SW480 (cell line): ENCODE results near the gene GRID1.
A peak's percentile ranks its signal among the peaks of the same experiment; 100 is the strongest.
"Not testable (repeated sequence)": the region's sequence is repeated elsewhere in the genome, so short reads cannot be mapped to it uniquely, and the experiment has no call there.

Experiments
- DNase-seq: peaks from one replicate; pipeline ENCODE4 v3.0.0-alpha.2; 2016; ENCODE audit warnings: low spot score

The GRID1 gene

DNA sequence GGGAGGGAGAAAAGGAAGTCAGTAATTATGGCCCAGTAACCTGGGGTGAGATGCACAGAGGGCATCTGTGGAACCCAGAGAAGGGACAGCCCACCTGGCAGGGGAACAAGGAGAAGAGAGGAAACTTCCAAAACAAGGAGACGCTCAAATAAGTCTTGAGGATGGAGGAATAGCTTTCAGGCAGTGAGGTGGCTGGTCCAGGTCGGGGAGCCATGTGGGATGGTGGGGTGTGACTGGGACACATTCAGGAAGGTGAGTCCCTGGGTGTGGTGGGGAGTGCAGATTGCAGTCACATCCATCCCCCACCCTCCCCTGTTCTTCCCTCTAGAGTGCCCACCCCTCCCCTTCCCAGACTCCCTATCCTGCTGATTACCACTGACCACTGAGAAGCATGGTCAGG, 175.4 kb downstream of the GRID1 start:
- DNase-seq, result no peak

DNA sequence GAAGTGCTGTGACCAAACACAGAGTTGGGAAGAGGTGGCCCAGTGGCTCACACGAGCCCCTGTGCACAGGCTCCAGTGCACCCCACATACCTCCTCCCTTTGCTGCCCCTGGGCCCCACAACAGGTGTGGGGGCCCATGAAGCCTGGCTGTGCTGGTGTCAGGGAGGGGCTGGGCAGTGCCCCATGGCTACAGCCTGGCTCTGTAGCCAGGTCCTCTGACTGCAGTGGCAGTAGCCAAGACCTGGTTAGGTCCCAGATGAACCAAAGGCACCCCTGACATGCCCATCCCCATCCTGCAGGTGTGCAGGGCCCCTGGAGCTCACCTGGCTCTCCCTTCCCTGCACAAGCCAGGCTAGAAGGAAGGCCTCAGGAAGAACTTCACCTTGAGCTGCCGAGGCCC, 176.3 kb downstream of the GRID1 start:
- DNase-seq, result no peak

DNA sequence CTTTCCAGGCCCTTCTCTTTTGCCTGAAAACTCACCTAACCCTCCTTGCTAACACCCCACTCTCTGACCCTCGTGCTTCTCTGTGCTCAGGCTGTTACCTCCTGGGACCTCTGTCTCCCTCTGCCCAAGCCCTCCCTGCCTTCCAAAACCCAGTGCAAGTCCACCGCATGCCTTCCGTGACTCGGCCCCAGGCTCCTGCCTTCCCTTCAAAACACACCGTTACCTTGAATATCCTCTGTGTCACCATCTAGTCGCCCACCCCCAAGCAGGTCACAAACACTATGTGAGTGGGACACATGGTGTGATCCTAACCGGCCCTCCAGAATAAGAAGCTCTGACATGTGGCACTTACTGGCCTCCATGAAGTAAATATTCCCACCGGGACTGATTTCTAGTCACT, 176.7 kb downstream of the GRID1 start:
- DNase-seq, result no peak

DNA sequence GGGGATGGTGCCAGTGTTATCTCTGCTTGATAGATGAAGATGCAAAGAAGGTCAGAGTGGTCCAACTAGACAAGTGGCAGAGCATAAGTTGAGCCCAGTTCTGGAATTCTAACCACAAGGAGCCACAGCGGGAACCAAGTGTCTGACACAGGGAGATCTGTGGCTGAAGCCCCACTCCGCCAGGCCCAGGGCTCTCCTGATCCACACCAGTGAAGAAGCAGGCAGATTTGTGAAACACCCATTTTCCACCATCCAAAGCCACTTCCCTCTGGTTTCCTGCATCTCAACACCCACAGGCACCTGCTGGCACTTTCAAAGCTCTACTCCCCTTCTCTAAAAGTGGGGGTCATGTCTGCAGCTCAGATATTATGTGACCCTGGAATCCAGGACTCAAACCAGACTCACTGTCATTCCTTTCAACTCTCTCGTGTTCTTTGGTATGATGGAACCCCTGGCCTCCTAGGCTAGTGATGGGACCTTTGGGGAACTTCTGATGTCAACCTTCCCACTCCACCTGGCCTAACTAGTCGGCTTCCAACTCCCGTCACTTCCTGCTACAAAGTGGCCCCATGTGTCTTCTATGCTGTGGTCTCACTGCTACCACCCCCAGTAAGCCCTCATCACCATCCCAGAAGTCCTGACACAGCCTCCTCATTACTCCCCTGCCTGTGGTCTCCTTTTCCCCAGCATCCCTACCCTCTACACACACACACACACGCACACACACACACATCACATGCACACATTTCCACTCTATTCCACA, 177.6 kb downstream of the GRID1 start:
- DNase-seq, result no peak

DNA sequence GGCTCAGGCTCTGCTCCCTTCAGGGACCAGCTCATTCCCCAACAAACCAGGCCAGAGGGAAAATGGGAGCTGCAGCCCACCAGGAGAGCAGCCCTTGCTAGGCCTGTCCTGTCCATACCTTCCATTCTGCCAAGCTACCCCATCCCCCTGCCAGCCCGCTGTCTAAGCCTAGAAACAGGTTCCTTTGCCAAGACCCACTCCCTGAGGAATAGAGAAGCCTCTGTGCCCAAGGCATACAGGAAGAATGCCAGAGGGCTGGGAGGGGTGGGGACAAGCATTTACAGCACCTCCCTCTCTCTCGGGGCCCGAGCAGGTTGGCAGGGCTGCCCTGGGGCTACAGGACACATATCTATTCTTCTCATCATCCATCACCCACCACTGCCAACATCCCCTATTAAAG, 178.3 kb downstream of the GRID1 start:
- DNase-seq, result no peak

DNA sequence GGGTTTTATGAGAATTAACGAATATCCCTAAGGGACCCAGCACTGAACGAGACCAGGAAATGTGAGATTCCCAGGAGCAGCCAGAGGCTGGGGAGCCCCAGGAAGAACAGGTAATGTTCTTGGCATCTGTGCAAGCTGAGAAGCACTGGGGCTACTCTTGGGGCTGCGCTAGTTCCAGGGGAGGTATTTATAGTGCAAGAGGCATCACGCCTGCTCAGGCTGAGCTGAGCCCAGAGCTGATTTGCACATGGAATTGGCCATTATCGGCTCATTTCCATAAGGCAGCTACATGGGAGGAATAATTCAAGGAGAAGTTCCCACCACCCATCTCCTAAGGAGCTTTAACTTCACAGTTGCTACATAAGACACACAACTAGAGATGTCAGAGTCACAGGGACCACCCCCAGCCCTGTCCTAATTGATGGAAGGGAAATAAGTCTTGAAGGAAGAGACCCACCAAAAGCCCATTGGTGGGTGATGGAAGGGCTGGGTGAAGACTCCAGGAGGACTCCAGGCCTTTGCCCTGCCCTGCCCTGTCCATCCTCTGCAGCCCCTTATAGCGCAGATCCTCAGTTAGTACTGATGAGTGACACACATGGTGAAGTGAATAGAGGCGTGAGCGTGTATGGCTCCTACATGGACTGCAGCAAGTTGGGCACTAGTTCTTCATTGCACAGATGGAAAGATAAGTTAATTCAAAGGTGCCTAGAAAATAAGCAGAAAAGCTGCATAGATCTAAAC, 178.9 kb downstream of the GRID1 start:
- no peak for DNase-seq

DNA sequence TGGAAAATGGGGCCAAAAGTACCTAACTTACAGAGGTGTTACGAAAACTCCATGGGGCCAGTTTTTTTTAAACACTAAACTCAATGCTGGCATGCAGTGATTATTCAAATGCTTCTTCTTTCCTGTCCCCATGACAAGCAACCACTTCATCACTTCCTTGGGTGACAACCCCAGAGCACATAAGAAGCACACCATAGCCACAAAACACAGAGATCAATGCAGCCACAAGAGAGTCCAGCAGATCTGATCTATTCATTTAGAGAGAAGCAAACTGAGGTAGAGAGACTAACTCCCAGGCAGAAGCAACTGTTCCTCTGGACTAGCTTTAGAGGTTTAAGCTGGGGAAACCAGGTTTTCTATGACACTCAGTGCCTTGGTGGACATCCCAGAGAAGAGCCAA, 180.0 kb downstream of the GRID1 start:
- no peak for DNase-seq

DNA sequence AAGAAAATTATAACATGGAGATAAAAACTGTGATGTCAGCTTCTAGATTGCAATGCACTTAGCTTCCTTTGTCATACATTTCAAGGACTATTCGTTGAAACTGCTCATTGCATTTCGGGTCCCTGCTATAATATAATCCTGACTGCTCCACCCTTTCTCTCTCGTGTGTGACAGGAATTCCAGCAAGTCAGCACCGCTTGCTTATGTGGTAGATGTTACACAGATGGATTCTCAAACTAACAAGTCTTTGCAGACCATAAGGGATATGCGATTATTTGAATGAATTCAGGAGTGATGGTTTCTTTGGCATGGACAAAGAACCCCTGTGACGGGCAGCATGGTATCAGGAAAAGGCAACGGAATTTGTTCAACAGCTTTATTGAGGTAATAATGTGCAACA, 184.0 kb downstream of the GRID1 start:
- no peak for DNase-seq

DNA sequence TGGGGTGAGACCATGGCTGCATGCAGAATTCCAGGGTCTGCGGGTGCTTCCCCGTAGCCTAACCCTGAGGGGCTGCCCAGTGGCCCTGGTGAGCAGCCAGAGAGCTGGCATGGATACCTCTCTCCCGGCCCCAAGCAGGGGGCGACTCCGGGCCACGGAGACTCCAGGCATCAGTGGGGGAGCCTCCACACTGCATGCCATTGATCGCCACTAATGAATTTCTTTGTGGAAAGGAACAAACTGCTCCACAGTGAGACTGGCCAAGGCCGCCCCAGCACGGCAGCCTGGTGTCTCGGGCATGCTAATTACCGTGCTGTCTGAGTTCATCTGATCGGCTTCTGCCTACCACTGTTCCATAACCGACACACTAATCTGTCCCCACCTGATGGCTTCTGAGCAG, 184.4 kb downstream of the GRID1 start:
- no peak for DNase-seq

DNA sequence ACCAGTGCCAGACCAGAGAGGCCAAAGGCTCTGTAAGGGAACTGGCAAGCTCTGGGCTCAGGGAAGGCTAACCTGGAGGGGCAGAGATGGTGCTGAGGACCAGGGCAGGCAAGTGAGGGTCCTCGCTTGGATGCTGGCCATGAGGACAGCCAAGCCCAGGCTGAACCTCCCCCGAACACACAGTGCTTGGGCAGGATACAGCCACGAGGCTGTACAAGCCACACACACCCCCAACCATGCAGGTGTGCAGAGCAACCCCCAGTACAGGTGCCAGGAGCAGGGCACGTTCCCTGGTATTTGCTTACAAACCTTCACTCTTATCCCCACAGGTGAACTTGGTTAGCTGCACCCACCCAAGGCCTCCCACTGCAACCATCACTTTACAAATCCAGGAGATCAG, 185.7 kb downstream of the GRID1 start:
- DNase-seq, result no peak

DNA sequence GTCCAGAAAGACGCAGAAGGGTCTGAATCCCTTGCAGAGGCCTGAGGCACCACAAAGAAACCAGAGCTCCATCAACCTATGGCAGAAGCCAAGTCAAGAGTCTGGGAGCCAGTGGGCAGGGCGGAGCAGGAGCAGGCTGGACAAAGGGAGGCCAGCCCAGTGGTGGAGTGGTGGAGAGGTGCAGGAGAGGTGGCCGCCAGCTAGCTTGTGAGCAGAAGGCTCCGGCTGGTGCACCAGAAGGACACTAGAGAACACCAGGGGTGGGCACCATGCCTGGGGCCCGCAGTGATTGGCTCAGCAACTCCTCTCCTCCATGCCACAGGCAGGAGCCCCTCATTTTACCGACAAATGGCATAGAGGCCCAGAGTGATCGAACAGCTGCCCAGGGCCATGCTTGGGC, 186.6 kb downstream of the GRID1 start:
- no peak for DNase-seq

DNA sequence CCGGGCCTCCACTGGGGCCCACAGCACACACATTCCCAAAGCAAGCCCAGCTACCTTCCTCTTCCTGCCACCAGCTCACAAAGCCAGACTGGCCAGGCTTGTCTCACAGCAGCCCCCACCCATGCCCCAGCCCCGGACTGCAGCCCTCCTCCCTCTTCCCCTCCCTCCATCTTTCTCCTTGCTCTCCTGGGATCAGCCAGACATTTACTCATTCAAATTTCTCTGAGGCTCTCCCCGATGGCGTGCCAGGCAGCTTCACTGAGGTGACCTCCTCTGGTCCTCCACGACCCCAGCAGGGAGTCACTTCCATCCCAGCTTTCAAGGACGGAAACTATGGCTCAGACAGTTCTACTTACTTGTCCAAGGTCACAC, 187.5 kb downstream of the GRID1 start:
- no peak for DNase-seq

DNA sequence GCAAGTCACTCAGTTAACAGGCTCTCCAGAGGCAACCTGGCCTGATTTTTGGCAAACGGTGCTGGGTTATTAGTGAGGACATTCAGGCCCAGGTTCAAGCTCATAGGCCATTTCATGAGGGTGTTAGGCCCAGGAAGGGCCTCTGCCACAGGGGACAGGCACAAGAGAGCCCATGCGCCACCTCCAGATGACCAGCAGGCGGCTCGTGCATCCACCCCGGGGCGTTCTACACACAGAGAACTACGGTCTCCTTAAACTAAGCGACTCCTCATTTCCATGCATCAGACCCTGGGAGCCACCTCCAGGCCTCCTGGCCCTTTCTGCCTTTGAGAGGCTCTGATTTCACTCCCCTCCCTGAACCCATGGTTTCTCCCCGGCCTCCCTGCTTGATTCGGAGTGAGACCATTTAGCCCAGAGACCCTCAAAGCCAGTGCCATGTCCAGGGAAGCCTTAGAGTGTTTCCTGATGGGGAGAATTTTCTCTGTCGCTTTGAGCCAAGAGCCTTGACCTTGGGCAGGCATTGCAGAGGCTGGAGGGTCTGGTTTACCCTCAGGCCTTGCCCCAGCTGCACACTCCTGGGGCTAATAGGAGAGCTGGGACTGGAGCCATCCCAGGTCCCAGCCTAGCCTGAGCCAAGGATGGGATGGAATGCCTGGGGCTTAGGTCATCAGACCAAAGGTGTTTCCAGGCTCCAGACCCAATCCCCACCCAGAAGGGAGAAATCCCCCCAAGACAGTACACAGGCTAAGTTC, 188.0 kb downstream of the GRID1 start:
- DNase-seq, result peak; percentile 18

DNA sequence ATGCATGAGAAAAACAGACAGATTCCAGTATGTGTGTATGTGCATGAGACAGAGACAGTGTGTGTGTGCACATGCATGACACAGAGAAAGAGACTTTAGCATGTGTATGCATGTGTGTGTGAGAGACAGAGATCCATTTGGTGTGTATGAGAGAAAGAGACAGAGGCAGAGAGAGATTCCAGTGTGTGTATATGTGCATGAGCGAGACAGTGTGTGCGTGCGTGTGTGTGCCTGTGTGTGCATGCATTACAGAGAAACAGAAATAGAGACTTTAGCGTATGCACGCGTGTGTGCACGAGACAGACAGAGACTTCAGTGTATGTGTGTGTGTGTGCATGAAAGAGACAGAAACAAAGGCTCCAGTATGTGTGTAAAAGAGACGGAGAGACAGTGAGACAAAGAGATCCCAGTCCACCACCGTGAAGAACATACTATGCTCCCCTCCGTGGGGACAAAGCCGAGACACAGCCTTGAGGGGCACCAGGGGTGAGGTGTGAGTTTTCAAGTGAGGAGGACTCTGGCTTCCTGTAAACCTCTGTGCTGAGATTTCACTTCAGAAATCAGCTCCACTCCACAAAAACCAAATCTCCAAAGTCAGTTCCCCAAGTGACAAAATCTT, 188.9 kb downstream of the GRID1 start:
- no peak for DNase-seq

DNA sequence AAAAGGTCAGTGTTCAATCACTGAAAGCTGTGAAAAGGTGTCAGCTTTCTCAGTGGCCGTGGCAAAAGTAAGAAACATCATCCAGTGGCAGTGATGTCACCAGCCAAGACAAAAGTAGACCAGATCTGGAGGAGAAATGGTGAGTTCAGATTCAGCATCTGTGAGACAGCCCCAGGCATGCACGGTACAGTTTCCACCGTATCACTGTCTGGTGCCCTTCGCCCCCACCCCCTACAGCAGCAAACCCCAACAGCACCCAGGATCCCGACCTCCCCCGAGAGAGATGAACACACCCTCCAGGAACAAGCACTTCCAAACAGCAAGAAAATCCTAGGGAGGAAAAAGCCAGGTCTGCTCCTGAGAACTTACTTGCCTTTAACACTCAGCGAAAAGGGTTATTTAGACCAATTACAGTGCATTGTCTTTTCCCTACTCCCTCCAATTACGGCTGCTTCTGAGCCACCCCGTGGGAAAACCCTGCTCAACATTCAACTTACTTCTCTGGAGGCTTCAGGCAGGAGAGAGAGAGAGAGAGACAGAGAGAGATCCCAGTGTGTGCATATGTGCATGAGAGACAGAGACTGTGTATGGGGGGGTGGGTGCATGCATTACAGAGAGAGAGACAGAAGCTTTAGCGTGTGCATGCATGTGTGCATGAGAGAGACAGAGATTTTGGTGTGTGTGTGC, 189.6 kb downstream of the GRID1 start:
- DNase-seq, result no peak

DNA sequence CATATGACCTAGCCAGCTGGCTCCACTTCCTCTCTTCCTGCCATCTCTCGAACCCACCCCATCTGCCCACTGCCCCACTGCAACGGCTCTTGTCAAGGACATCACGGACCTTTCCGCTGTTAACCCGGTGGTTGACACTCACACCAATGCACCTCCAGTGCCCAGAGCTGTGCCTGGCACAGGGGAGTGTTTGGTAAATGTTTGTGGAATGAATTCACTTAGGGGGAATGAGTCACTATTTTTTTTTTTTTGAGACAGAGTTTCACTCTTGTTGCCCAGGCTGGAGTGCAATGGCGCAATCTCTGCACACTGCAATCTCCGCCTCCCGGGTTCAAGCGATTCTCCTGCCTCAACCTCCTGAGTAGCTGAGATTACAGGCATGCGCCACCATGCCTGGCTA, 191.1 kb downstream of the GRID1 start:
- DNase-seq, result not testable (repeated sequence)

DNA sequence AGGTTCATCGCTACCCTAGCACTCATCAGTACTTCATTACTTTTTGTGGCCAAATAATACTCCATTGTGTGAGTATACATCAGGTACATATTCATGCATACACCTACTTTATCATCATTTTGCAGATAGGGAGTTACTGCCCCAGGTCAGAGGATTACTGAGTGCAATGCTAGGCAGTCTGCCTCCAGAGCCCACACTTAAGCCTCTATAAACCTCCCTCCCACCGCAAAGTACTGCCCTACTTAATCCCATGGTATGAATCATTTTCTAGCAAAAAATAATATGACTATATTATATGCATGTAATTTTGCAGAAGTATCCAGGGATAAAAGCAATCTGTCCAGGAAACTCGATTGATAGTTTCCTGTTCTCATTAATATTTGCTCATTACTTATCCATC, 194.3 kb downstream of the GRID1 start:
- DNase-seq, result no peak

DNA sequence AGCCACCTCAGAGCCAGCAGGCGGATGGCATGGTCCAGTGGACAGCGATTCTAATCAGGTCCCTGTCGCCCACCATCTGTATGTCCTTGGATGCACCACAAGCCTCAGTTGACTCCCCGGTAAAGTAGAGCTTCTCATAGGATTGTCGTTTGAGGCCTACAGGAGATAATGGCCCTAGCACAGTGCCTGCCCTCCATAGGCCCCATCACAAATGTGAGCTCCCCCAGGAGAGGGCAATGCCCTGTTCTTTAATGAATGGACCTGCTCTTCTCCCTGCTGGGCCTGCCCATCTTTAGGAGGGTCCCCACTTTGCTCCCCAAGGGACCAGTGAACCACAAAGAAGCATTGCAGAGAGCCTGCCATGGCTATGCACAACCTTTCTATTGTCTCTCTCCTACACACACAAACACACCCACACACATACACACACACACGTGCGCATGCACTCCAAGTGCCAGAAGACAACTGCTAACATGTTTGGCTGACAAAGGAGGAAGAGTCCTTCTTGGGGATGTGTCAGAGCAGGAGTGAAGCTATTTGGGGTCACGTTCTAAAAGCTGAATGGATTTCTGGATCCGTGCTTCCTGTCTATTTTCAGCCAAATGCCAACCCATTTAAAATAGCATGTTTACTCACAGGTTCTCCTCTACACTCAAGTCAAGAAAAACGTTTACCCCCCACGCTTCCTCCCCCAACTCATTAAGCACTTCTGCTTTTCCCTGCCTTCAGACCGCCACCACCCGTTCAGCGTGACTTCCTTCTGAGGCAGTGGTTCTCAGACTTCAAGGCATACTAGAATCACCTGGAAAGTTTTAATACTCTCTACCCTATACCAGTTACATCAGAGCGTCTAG, 196.1 kb downstream of the GRID1 start:
- DNase-seq, result no peak

DNA sequence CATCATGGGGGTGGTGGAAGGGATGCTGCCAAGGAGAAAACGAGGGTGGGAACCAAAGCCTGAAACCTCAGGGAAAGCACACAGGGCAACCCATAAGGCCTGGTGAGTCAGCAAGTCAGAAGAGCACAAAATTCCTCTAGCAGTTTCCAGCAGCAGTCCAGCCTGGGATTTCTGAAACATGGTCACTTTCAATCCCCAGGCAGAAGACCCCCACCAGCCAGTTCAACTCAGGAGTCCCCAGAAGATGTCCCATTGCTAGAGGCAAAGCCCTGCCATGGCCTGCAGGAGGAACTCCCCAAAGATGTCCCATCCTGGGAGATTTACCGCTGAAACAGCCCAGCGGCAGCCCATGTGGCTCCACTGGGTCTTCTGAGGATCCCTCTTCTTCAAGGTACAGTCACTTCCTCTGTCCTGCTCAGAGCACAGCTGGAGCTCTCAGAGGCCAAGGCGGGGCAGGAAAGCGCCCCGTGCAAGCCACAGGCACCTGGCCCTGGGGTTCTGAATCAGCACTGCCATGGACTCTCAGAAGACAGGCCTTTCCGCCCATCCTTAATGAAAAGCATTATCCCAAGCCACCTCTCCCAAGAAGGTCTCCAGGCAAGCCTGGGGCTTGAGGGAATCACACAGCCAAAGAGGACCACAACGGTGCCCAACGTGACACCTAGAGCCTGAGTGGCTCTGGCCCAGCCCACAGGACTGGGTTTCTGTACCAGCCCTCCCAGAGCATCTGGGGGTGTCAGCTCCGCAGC, 196.9 kb downstream of the GRID1 start:
- no peak for DNase-seq

DNA sequence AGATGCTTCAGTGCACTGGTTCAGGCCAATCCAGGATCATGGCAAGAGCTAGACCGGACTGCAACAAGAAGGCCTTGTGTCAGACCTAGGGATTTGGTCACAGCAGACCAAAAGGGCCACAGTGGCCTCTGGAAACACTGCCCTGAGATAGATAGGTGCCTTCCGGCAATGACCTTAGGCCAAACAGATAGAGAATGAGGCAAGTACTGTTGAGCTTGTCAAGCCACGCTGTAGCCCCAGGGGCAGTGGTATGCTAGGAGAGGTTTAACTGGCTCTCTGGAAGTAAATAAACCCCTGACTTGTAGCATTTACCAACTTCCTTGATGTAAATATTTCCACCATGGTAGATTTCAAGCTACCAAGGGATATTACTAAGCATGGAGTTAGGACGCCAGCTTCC, 197.5 kb downstream of the GRID1 start:
- DNase-seq, result no peak
